PC-3 (cell line): Measurements from ENCODE around the gene RCOR1.

Experiments
- EZH2phosphoT487 ChIP-seq: fragments of 300-600 bp; sonication (generic); IDR thresholded peaks from 2 replicates; pipeline ENCODE4 v1.6.1; 2018; ENCODE audit warnings: mild to moderate bottlenecking, antibody characterized with exemption, low read length, borderline replicate concordance
- TF ChIP-seq, protein P1 (sequence below): fragments of 300-600 bp; sonication (generic); conservative IDR thresholded peaks from 2 replicates; pipeline ENCODE4 v1.5.1; 2017; ENCODE audit warnings: antibody characterized with exemption, low read depth, mild to moderate bottlenecking, low read length

DNA sequence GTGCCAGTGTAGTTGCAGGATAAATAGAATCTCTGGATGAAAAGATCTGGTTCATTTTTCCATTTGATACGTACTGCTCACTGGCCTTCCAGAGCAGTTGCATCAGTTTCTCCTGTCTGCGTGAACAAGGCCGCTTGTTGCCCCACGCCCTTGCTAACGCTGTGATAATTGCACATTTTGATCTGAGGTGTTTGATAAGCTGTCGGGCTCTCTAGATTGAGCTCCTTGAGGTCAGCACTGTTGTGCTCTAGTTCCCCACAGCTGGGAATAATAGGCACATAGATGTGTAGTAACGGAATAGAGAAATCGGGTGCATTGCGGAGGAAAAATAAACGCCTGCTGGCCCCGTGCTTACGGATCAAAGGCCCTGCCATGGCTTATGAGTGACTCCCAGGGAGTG is 142.0 kb downstream of the RCOR1 start:
- TF ChIP-seq, protein P1, sequence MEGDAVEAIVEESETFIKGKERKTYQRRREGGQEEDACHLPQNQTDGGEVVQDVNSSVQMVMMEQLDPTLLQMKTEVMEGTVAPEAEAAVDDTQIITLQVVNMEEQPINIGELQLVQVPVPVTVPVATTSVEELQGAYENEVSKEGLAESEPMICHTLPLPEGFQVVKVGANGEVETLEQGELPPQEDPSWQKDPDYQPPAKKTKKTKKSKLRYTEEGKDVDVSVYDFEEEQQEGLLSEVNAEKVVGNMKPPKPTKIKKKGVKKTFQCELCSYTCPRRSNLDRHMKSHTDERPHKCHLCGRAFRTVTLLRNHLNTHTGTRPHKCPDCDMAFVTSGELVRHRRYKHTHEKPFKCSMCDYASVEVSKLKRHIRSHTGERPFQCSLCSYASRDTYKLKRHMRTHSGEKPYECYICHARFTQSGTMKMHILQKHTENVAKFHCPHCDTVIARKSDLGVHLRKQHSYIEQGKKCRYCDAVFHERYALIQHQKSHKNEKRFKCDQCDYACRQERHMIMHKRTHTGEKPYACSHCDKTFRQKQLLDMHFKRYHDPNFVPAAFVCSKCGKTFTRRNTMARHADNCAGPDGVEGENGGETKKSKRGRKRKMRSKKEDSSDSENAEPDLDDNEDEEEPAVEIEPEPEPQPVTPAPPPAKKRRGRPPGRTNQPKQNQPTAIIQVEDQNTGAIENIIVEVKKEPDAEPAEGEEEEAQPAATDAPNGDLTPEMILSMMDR: no peak
- TF ChIP-seq EZH2phosphoT487: no peak
